ENCODE data around the gene PLXNA2. TPM values are rescaled to one million over a fixed set of nuclear protein-coding genes. Genes with fewer than 3 reads are reported as not detected.

The PLXNA2 gene
- total and polyA plus RNA-seq, 2 of the 8 experiments (the other 6 are each of a cell fraction or from before 2014, with no cell fraction given), result 0.33 to 1.5 TPM

DNA sequence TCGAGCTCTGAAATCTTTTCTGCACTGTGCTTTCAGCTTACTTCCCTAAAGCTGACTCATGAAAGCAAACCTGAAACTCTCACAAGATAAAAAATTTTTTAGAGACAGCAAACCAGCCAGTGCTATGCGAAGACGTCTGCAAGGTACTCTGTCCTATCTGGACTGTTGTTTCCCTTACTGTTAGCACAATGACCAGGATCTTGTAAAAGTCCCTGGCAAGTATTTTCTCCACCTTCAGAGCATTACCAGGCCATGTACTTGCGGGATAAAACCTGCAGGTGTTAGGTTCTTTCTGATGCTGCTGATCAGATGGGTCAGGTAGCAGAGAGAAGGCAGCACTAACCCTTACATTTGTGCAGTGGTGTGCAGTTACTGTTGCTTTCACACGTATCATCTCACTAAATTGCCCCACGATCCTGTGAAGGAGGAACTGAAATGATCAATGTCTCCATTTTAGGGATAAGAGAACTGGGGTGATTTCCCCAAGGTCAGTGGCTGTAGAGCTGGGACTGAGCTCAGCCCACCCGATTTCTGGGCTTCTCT, 56.6 kb downstream of the PLXNA2 start:
- no peak overlapping the region for H3K4ac ChIP-seq (replicated peaks; ENCODE audit: insufficient read length, low read depth, low read length)
- H3K14ac ChIP-seq (ENCODE audit: insufficient read length), result no peak overlapping the region
- H4K5ac ChIP-seq (ENCODE audit: insufficient read length, low read depth, low read length), result no peak overlapping the region
- no peaks in the 10 kb centered on the region for H3K23me2 ChIP-seq (ENCODE audit: low read depth, low read length)
- no peaks in the 10 kb centered on the region for H4K20me1 ChIP-seq (replicated peaks in 1 of 2; ENCODE audit: control insufficient read depth in 1 of 2, insufficient read depth in 2 of 2, low read length in 2 of 2)
- no peak overlapping the region for H2AFZ ChIP-seq (ENCODE audit: low read length)
- no peaks in the 10 kb centered on the region for H3K9me3 ChIP-seq (ENCODE audit: insufficient read depth in 2 of 2, low read depth in 1 of 2, low read length in 1 of 2)
- no peak overlapping the region for H3K23ac ChIP-seq (ENCODE audit: insufficient read length)
- H2BK12ac ChIP-seq (ENCODE audit: low read depth, low read length), result no peak overlapping the region
- no peak overlapping the region for H2BK20ac ChIP-seq (ENCODE audit: low read length)
- no peak overlapping the region for H3K18ac ChIP-seq (ENCODE audit: extremely low read depth, low read length)
- ChIA-PET POLR2A (ENCODE audit: partially characterized antibody) (no interaction called here), CTCF (ENCODE audit: partially characterized antibody) (interaction anchor here (0.6 to 4.4 kb wide), 16 partner anchors 9 to 1240 kb away, joined by 3 to 58 read pairs (median 4); no protein-coding TSS in a partner anchor)
- DNase-seq (ENCODE audit: low read depth in 1 of 2, low spot score in 2 of 2) (no peak), FAIRE-seq (no peak)
- no peak overlapping the region for H2BK5ac ChIP-seq (ENCODE audit: low read depth, low read length)
- 87% methylated on average over 7 of the region's 7 CpGs; no CpG with 5 or more reads in 1 of the 2 experiments for WGBS, 2 experiments (ENCODE audit: extremely low coverage in 1 of 2, insufficient coverage in 1 of 2, insufficient read length in 1 of 2, insufficient replicate concordance in 2 of 2, low coverage in 1 of 2, low lambda C conversion rate in 2 of 2, missing lambda C conversion rate in 1 of 2)
- H4K8ac ChIP-seq (ENCODE audit: extremely low read depth, insufficient read depth, low read length), result no peak overlapping the region
- H3K27me3 ChIP-seq (replicated peaks in 1 of 4; ENCODE audit: control insufficient read depth in 3 of 4, extremely low read depth in 1 of 4, insufficient read depth in 3 of 4, low read length in 3 of 4), result no peaks in the 10 kb centered on the region
- no peak overlapping the region for H3K9ac ChIP-seq (replicated peaks in 1 of 4; ENCODE audit: extremely low read depth in 1 of 4, low read depth in 3 of 4, low read length in 3 of 4)
- H2BK15ac ChIP-seq (ENCODE audit: low read length), result no peak overlapping the region
- H3K4me2 ChIP-seq (ENCODE audit: insufficient read depth in 1 of 2, low read depth in 2 of 2, low read length in 2 of 2), result no peak overlapping the region
- H2BK120ac ChIP-seq (replicated peaks; ENCODE audit: low read depth, low read length), result no peak overlapping the region
- H3K4me1 ChIP-seq (replicated peaks in 1 of 4; ENCODE audit: control insufficient read depth in 3 of 4, insufficient read depth in 4 of 4, low read length in 3 of 4), result no peaks in the 10 kb centered on the region
- no peak overlapping the region for H3K27ac ChIP-seq (ENCODE audit: low read depth, low read length)
- H3K36me3 ChIP-seq (ENCODE audit: control insufficient read depth in 2 of 4, insufficient read depth in 4 of 4, low read length in 3 of 4), result no peaks in the 10 kb centered on the region
- no peak overlapping the region for H2AK5ac ChIP-seq (ENCODE audit: low read depth, low read length)
- no peaks in the 10 kb centered on the region for H3K79me1 ChIP-seq (ENCODE audit: low read depth, low read length)
- H4K91ac ChIP-seq (replicated peaks; ENCODE audit: insufficient read length, low read length), result no peak overlapping the region
- H3K79me2 ChIP-seq (ENCODE audit: control insufficient read depth in 1 of 2, insufficient read depth in 2 of 2, low read length in 2 of 2), result no peaks in the 10 kb centered on the region
- H3K4me3 ChIP-seq (ENCODE audit: extremely low read depth in 1 of 4, insufficient read depth in 2 of 4, low read depth in 3 of 4, low read length in 4 of 4), result no peak overlapping the region
- no peak overlapping the region for H3K56ac ChIP-seq (replicated peaks; ENCODE audit: insufficient read length, low read depth, low read length)
- TF ChIP-seq RBBP5 (IDR thresholded peaks at IDR 0.05; ENCODE audit: borderline replicate concordance, low read depth, low read length) (no peak), TEAD4 (IDR thresholded peaks at IDR 0.05; ENCODE audit: low read depth, low read length) (no peak), RFX5 (IDR thresholded peaks at IDR 0.05; ENCODE audit: borderline replicate concordance, low read depth, low read length) (no peak), POU5F1 (IDR thresholded peaks at IDR 0.05; ENCODE audit: low read depth, low read length) (no peak), JUND (IDR thresholded peaks at IDR 0.05; ENCODE audit: low read length) (no peak), RXRA (IDR thresholded peaks at IDR 0.05; ENCODE audit: insufficient read depth, low read depth, low read length) (no peak), TBP (IDR thresholded peaks at IDR 0.05; ENCODE audit: low read depth, low read length) (no peak), HDAC2 (IDR thresholded peaks at IDR 0.05; ENCODE audit: borderline replicate concordance in 1 of 2, low read depth in 2 of 2, low read length in 2 of 2) (no peak), EP300 (IDR thresholded peaks at IDR 0.05; ENCODE audit: borderline replicate concordance in 1 of 2, low read depth in 2 of 2, low read length in 2 of 2) (no peak), MAFK (IDR thresholded peaks at IDR 0.05; ENCODE audit: low read depth, low read length) (no peak)
- TF ChIP-seq, protein P1, sequence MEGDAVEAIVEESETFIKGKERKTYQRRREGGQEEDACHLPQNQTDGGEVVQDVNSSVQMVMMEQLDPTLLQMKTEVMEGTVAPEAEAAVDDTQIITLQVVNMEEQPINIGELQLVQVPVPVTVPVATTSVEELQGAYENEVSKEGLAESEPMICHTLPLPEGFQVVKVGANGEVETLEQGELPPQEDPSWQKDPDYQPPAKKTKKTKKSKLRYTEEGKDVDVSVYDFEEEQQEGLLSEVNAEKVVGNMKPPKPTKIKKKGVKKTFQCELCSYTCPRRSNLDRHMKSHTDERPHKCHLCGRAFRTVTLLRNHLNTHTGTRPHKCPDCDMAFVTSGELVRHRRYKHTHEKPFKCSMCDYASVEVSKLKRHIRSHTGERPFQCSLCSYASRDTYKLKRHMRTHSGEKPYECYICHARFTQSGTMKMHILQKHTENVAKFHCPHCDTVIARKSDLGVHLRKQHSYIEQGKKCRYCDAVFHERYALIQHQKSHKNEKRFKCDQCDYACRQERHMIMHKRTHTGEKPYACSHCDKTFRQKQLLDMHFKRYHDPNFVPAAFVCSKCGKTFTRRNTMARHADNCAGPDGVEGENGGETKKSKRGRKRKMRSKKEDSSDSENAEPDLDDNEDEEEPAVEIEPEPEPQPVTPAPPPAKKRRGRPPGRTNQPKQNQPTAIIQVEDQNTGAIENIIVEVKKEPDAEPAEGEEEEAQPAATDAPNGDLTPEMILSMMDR (IDR thresholded peaks at IDR 0.05; ENCODE audit: control extremely low read depth in 1 of 3, insufficient read depth in 1 of 3, low read depth in 1 of 3, low read length in 3 of 3), result no peak
